GM21526 (cell line): ENCODE results near the gene LRRC7.

Experiments
- ATAC-seq: cut with Tn5 transposase; IDR thresholded peaks from one replicate; pipeline ENCODE4 v1.9.1; 2021; ENCODE audit warnings: moderate library complexity; ENCODE audit not compliant: unreplicated experiment, low FRiP score

Gene LRRC7

GRCh38 chr1:69585666-69586065 is 17.9 kb downstream of the LRRC7 start:
- ATAC-seq = no peak

GRCh38 chr1:69587391-69587790 is 19.7 kb downstream of the LRRC7 start:
- ATAC-seq = no peak

- ATAC-seq = no peak
These were observed 22.1 kb downstream of the LRRC7 start for GRCh38 chr1:69589799-69590198.

DNA sequence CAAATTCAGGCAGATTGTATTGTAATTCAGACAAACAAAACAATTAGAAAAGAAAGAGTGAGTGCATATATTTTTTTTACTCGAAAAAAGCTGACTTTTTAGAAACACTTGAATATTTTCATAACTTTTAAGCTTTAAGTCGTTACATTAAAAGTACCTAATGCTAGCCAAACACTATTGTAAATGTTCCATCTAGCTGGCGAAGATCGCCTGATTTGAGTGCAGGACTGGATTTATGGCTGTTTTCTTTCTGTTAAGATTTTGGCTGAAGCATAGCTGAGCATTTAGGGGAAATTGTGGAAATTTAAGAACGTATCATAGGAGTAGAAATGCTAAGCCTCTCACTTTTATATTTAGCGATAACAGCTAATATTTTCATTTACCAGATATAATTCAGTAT is 24.6 kb downstream of the LRRC7 start:
- no peak for ATAC-seq

DNA sequence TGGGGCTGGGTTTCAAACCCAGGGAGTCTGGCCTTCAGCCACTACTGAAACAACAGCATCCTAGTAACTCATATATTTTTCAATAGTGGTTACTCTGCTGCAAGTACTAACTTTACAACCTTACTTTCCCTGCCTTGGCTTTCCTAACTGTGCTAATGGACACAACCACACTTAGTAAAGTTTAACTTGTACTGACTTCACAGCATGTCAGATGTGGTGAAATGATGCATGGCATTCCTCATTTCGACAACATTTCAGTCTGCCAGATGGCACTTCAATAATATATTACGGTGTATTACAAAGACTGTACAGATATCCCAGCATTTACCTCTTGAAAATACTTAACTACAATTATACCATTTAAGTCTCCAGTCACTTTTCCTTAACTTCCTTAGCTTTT is 27.8 kb downstream of the LRRC7 start:
- no peak for ATAC-seq

DNA sequence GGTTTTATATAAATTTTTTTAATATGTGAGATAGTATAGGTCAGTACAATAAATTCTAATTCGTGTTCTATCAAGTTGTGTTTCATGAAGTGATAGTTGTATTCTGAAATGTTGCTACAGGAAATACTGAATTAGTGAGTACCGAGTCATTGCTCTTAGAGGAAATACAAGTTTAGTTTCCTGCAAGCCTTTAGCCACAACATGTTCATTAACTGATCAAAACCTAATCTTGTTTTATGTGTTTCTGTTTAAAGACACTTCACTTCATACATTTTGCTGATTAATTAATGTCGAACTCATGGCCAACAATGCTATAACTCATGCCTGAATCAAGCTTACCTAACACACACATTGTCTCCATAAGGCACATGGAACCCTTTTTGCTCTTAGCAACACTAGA is 43.6 kb downstream of the LRRC7 start:
- no peak for ATAC-seq

DNA sequence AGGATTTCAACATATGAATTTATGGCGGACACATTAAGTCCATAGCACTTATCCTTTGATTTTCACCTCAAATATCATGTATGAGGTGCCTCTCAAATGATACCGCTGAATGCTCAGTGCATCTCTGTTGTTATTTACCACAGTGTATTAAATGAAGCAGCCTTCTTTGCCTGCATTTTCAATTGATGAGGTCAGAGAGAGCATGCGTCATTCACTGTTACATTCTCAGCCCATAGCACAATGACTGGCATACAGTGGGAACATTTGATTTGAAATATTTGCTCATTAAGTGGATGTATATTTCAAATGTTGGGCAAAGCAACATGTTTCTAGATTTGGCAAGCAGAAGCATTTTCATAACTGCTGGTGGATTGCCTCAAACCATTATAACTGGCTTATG is 45.7 kb downstream of the LRRC7 start:
- ATAC-seq = no peak

DNA sequence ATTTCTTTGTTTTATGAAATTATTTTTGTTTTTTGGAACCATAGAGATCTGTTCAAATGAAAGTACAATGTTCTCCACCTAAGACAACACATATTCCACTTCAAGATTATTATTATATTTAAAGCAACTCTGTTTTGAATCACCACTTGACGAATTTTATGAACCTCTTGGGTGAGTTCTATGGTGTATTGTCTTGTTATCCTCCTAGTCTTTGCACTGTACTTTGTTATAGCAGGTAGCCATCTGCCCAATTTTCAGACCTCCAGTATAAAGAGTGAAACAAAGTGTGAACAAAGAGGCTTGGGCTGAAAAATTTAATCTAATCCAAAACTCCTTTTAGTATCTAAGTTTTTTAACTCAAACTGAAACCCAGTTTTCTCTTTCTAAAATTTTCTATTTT is 71.0 kb downstream of the LRRC7 start:
- ATAC-seq = no peak

- ATAC-seq = no peak
These were observed 71.4 kb downstream of the LRRC7 start for GRCh38 chr1:69639159-69639558.

GRCh38 chr1:69643266-69643665 is 75.5 kb downstream of the LRRC7 start:
- ATAC-seq = no peak

GRCh38 chr1:69645477-69645876 is 77.8 kb downstream of the LRRC7 start:
- ATAC-seq = no peak

GRCh38 chr1:69648486-69648885 is 80.8 kb downstream of the LRRC7 start:
- ATAC-seq = no peak

DNA sequence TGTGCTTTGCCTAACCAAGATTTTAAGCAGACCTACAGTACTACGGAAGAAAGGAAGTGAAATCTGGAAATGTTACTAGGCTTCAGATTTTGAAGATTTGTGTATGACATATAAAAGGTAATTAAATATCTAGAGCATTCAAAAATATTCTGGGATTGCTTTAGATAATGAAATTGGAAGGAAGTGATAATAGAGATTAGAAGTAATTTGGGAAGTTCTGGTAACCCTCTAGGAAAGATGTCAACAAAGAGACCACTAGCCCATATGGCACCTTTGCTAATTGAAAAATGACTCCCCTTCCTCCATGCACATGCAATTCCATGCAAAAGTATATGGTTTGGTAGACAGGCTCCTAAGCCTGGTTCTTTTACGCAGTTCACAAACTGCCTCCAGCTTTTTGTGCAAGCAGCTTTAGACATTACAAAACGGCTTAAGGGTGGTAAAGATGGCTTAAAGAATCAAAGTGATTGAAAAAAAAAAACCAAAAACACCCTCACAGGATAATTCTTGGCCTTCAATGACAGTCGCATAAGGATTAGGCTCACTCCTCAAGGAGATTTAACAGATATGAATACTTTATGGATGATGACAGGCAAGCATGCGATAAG is 81.8 kb downstream of the LRRC7 start:
- ATAC-seq = no peak

GRCh38 chr1:69650779-69651178 is 83.1 kb downstream of the LRRC7 start:
- no peak for ATAC-seq

GRCh38 chr1:69651656-69652055 is 83.9 kb downstream of the LRRC7 start:
- no peak for ATAC-seq

GRCh38 chr1:69657971-69658370 is 90.2 kb downstream of the LRRC7 start:
- no peak for ATAC-seq

GRCh38 chr1:69661686-69662085 is 94.0 kb downstream of the LRRC7 start:
- no peak for ATAC-seq

DNA sequence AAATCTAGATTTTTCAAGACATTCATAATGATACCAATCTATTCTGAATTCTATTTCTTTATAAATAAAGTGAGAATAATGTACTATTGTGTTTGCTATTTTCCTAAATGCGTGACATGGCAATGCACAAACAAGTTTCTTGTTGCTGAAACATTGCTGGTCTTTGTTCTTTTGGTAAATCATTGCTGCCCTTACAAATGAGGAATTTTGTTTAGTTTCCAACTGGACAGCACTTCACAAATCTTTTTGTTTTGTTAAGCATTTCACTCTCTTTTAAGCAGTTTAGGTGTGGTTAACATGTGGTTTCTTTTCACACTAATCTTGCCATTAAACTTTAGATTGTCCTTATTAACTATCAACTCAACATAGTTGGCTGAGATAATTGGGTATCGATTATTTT is 94.6 kb downstream of the LRRC7 start:
- no peak for ATAC-seq

DNA sequence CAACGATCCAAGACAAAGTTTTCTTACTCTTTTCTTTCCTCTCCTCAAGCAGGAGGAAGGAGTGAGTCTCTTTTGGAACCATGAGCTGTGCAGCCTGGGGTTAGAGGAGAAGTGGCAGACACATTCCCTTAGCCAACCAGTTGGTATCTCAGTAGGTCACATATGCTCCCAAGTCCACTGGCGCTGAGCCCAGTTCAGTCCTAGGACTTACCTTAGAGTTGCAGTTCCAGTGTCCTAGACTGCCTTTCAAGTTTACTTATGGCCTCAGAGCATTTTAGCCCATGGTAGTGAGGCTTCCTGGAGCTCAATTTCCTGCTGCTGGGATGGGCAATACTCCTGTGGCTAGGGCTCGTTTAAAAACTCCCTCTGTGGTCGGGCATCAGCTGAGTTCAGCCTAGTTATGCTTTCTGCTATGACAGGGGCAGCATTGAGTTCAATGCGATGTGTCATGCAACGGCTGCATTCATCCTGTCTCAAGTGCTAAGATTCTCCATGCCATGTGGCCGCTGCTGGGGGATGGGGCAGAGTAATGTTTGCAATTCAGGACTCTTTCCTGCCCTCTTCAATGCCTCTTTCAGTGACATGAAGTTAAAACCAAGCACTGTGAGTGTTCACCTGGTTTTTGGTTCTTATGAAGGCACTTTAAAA is 103.8 kb downstream of the LRRC7 start:
- ATAC-seq = no peak

- ATAC-seq = no peak
These were observed 105.6 kb downstream of the LRRC7 start for GRCh38 chr1:69673321-69673720.

GRCh38 chr1:69679965-69680364 is 112.2 kb downstream of the LRRC7 start:
- ATAC-seq = no peak

DNA sequence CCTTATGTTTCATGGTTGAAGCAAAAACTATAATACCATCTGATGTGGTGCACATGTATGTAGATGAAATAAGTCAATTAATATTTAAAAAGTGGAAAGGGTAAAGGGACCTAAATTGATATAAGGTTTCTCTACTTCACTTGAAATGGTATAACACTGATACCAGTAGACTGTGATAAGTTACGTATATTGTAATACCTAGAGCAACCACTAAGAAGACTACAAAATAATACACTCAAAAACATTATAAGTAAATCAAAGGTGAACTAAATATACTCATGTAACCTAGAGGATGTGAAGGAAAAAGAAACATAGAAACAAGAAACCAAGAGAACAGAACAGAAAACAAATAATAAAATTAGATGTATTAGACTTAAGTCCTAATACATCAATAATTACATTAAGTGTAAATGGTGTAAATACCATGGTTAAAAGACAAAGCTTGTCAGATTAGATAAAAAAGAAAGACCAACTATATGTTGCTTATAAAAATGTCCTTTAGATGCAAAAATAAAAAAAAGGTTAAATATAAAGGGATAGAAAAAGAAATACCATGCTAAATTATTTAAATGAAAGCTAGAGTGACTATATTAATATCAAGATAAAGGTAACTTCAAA is 118.8 kb downstream of the LRRC7 start:
- no peak for ATAC-seq
